Mesendoderm (in vitro differentiated cells): ENCODE measurements around the gene LHX3.

Source experiments
- DNase-seq: peaks from one replicate; pipeline ENCODE4 v3.0.0; 2013
- H2AK5ac ChIP-seq: 2 replicates; pipeline ENCODE4 v1.6.1; 2013; ENCODE audit warnings: low read length, inconsistent platforms
- H2BK120ac ChIP-seq: 2 replicates; pipeline ENCODE4 v1.6.1; 2013; ENCODE audit warnings: low read depth, mild to moderate bottlenecking, low read length, moderate library complexity, mixed read lengths
- H2BK15ac ChIP-seq: replicated peaks from 2 replicates; pipeline ENCODE4 v1.6.1; 2013; ENCODE audit warnings: low read depth, mild to moderate bottlenecking, moderate library complexity
- H2BK5ac ChIP-seq: 2 replicates; pipeline ENCODE4 v1.6.1; 2013; ENCODE audit warnings: low read length, inconsistent platforms
- H3K18ac ChIP-seq: 2 replicates; pipeline ENCODE4 v1.6.1; 2013; ENCODE audit warnings: mild to moderate bottlenecking, low read length, mixed read lengths
- H3K23ac ChIP-seq: one replicate; pipeline ENCODE4 v1.6.1; 2013; ENCODE audit warnings: low read length
- H3K27ac ChIP-seq: 2 replicates; pipeline ENCODE4 v1.5.1; 2013; ENCODE audit warnings: low read depth, mild to moderate bottlenecking, inconsistent platforms, low read length, moderate library complexity
- H3K27me3 ChIP-seq: 2 replicates; pipeline ENCODE4 v1.6.1; 2013; ENCODE audit warnings: low read length, control low read depth, mild to moderate bottlenecking, inconsistent platforms; ENCODE audit not compliant: insufficient read depth, poor library complexity
- H3K36me3 ChIP-seq: 2 replicates; pipeline ENCODE4 v1.6.1; 2013; ENCODE audit warnings: low read length, inconsistent platforms; ENCODE audit not compliant: control insufficient read depth, insufficient read depth
- H3K4ac ChIP-seq: one replicate; pipeline ENCODE4 v1.6.1; 2013; ENCODE audit warnings: low read depth, mild to moderate bottlenecking, low read length, moderate library complexity
- H3K4me1 ChIP-seq: 2 replicates; pipeline ENCODE4 v1.6.1; 2013; ENCODE audit warnings: low read depth, low read length, inconsistent platforms; ENCODE audit not compliant: control insufficient read depth
- H3K4me2 ChIP-seq: 2 replicates; pipeline ENCODE4 v1.6.1; 2013; ENCODE audit warnings: low read length
- H3K4me3 ChIP-seq: 2 replicates; pipeline ENCODE4 v1.5.1; 2013; ENCODE audit warnings: mild to moderate bottlenecking, low read length
- H3K56ac ChIP-seq: one replicate; pipeline ENCODE4 v1.6.1; 2013; ENCODE audit warnings: low read length
- H3K79me1 ChIP-seq: 2 replicates; pipeline ENCODE4 v1.6.1; 2013; ENCODE audit warnings: low read length, inconsistent platforms
- H3K79me2 ChIP-seq: 2 replicates; pipeline ENCODE4 v1.6.1; 2013; ENCODE audit warnings: mild to moderate bottlenecking, low read length; ENCODE audit not compliant: control insufficient read depth, insufficient read depth
- H3K9ac ChIP-seq: 2 replicates; pipeline ENCODE4 v1.6.1; 2013; ENCODE audit warnings: low read length, inconsistent platforms
- H4K5ac ChIP-seq: one replicate; pipeline ENCODE4 v1.6.1; 2013; ENCODE audit warnings: low read length
- H4K8ac ChIP-seq: one replicate; pipeline ENCODE4 v1.6.1; 2013; ENCODE audit warnings: low read depth, mild to moderate bottlenecking, control low read depth, low read length, moderate library complexity
- WGBS: extraction: QIAGEN DNeasy Blood & Tissue Kit; methylation state at CpG from one replicate; pipeline ENCODE4 v1.1.7; 2013; ENCODE audit warnings: low lambda C conversion rate, missing lambda C conversion rate; ENCODE audit not compliant: insufficient coverage; ENCODE audit errors: extremely low coverage; 5-methylcytosine and 5-hydroxymethylcytosine counted together

LHX3 gene

DNA sequence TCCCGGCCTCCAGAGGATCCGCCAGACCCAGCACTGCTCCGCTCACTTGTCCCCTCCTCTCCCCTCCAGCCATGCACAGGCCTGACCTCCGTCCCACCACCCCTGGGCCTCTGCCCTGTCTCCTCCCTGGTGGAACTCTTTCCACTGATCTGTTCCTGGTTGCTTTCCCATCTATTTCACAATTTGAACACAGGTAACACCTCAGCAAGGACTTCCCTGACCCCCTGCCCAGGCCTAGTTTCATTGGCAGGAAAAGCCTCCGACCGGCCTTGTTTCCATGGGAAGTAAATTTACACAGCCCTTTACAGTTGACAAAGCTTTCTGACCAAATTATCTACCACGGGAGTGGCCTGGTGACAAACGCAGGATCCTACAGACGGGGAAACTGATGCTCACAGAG is 25.8 kb upstream of the LHX3 start:
- WGBS, result no CpG with 5 or more reads among the region's 9 CpGs
- no peaks in the 10 kb centered on the region for H3K4me1 ChIP-seq
- H2BK15ac ChIP-seq, result no peak overlapping the region

DNA sequence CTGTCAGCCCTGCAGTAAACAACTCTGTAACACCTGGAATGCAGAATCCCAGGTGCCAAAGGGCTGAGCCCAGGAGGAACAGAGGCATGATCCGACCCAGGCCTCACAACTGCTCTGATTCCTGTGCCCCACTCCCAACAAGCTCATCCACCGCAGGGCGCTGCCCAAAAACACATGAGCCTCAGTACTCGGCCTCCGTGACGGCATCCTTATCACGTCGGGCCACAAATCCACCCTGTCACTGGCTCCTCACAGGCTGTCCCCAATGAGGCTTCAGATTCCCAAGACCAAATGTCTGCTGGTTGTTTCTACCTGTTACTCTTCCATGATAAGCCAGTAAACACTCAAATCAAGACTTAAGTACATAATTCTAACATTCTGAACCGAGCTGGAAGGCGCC is 25.4 kb upstream of the LHX3 start:
- Histone ChIP-seq H2BK5ac (no peak overlapping the region), H3K56ac (no peak overlapping the region), H3K27me3 (no peaks in the 10 kb centered on the region), H3K4me3 (no peak overlapping the region), H3K23ac (no peak overlapping the region), H3K79me2 (peaks cover 6% of the 10 kb centered on the region), H3K79me1 (peaks cover 21% of the 10 kb centered on the region), H3K9ac (no peak overlapping the region), H4K8ac (no peak overlapping the region), H3K36me3 (no peaks in the 10 kb centered on the region), H2AK5ac (no peak overlapping the region), H3K4ac (no peak overlapping the region), H3K4me2 (no peak overlapping the region), H2BK15ac (no peak overlapping the region), H3K18ac (no peak overlapping the region), H4K5ac (no peak overlapping the region), H3K27ac (no peak overlapping the region), H3K4me1 (no peaks in the 10 kb centered on the region), H2BK120ac (no peak overlapping the region)
- WGBS, result no CpG with 5 or more reads among the region's 10 CpGs
- no peak for DNase-seq

More for the DNA sequence above, 25.8 kb upstream of the LHX3 start:
- Histone ChIP-seq H3K4me3 (no peak overlapping the region), H3K4ac (no peak overlapping the region), H3K23ac (no peak overlapping the region), H4K8ac (no peak overlapping the region), H4K5ac (no peak overlapping the region), H2BK5ac (no peak overlapping the region), H2BK120ac (no peak overlapping the region), H3K56ac (no peak overlapping the region), H3K9ac (no peak overlapping the region), H3K4me2 (no peak overlapping the region), H3K27ac (no peak overlapping the region), H3K79me1 (peaks cover 21% of the 10 kb centered on the region), H2AK5ac (no peak overlapping the region), H3K79me2 (peaks cover 6% of the 10 kb centered on the region), H3K36me3 (no peaks in the 10 kb centered on the region), H3K27me3 (no peaks in the 10 kb centered on the region), H3K18ac (no peak overlapping the region)
- no peak for DNase-seq

DNA sequence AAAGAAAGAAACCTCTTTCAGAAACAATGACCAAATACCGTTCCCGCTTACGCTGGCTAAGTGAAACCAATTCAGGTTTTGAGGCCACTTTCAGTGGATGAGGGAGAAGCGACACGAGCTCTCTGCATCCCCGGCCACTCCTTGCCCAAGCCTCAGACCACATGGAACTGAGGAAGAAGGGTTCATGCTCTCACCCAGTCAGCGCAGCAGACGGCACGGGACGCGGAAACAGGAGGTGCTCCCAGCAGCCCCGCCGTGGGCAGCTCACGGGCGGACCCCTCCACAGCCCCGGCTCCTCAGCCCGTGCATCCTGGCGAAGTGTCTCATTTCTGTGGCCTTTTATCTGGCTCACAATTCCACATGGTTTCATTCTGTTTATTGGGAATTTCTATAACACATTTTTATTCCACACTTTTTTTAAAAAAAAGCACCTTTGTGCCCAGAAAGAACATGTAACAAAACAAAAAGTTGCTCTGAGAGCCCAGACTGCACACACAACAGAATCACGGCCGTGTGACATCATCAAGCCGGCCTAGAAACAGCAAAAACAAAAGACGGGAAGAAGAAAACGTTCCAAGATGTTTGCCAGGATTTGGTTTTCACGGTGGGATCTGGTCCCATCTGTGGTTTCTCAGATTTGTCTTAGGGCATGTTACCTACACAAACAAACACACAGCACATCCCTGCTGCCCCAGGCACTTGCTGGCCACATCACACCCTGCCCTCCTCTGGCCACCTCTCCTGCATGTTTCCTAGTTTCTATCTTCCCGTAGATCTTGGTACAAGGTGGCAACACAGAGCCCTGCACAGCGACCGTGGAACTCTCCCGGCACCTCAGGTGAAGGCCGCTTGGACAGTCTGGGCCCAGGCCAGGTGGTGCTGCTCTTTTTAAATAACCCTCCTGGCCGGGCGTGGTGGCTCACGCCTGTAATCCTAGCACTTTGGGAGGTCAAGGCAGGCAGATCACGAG is 24.5 kb upstream of the LHX3 start:
- Histone ChIP-seq H3K56ac (no peak overlapping the region), H3K36me3 (no peaks in the 10 kb centered on the region), H3K27ac (no peak overlapping the region), H3K9ac (no peak overlapping the region), H3K4ac (no peak overlapping the region), H3K4me1 (no peaks in the 10 kb centered on the region), H2BK5ac (no peak overlapping the region), H3K23ac (no peak overlapping the region), H3K4me3 (no peak overlapping the region), H3K4me2 (no peak overlapping the region), H3K79me2 (peaks cover 6% of the 10 kb centered on the region), H3K18ac (no peak overlapping the region), H3K27me3 (no peaks in the 10 kb centered on the region), H4K5ac (no peak overlapping the region), H3K79me1 (peaks cover 24% of the 10 kb centered on the region), H4K8ac (no peak overlapping the region), H2AK5ac (no peak overlapping the region), H2BK120ac (no peak overlapping the region), H2BK15ac (no peak overlapping the region)
- DNase-seq, result no peak
- no CpG with 5 or more reads among the region's 33 CpGs for WGBS

DNA sequence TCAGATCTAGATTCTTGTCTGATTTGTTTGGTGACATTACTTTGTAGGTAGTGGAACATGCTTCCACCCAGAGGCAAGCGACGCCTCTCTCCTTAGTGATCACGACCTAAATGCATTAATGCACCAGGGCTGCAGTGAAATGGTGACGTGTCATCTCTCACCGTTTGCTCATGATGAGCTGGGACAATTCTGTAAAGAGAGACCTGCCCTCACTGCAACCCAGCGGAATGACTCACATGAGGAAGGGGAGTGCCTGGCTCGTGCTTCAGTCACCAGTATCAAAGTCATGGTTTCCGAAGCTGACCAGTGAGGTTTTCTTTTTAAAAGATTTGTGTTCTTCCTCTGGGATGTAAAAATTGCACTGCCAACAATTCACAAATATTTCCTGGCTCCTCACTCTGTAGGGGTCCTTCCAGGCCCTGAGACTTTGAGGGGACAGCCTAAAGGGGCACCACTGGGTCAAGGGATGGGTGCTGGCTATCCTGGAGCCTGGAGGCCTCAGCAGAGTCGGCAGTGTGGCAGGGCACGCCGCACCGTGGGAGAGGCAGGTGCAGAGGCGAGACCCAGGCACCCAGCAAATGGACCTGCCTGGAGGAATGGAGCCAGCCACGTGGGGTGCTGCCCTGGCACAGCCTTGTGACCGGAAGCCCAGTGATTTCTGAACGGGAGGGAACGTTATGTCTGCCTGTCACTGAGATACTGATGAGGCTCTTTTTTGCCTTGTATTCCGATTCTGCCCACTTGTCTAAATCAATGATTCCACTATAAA is 23.4 kb upstream of the LHX3 start:
- Histone ChIP-seq H4K5ac (no peak overlapping the region), H3K27me3 (no peaks in the 10 kb centered on the region), H2BK15ac (no peak overlapping the region), H3K4me2 (no peak overlapping the region), H3K9ac (no peak overlapping the region), H3K4me1 (no peaks in the 10 kb centered on the region), H3K4ac (no peak overlapping the region), H3K56ac (no peak overlapping the region), H3K36me3 (no peaks in the 10 kb centered on the region), H3K18ac (no peak overlapping the region), H2BK5ac (no peak overlapping the region), H3K79me2 (peaks cover 5% of the 10 kb centered on the region), H3K23ac (no peak overlapping the region), H3K79me1 (peaks cover 20% of the 10 kb centered on the region), H2BK120ac (no peak overlapping the region), H3K27ac (no peak overlapping the region), H3K4me3 (no peak overlapping the region), H2AK5ac (no peak overlapping the region), H4K8ac (no peak overlapping the region)
- WGBS, result no CpG with 5 or more reads among the region's 18 CpGs
- peak; percentile 25 for DNase-seq

DNA sequence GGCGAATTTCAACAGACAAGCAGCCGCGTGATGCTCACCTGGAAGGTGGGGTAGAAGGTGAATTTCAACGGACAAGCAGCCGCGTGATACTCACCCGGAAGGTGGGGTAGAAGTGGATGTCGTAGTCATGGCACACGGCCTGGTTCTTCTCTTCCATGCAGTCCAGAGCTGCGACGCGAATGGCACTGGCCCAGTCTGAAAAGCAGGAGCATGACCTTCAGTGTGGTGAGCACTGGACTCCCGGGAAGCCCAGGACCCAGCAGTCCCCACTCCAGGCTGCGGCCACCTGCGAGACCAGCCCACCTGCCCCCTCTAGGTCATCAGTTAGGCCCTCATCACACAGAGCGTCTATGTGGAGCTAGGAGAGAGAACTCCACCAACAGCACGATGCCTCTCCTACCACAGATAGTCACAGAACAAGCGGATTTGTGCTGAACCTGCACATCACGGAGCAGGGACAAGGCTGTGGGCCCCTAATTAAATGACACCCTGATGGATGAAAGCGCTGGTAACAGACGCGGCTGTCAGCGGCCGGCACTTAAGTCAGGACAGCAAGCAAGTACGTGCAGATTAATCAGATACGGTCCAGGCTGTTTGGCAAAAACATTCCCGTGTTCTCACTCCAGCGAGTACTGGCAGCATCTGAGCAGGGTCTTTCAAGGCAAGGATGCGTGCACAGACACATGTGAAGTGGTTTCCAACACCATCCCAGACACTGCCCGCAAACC is 21.9 kb upstream of the LHX3 start:
- H3K79me2 ChIP-seq, result peaks cover 5% of the 10 kb centered on the region
- no peak overlapping the region for H4K8ac ChIP-seq
- no peak for DNase-seq
- H2BK5ac ChIP-seq, result no peak overlapping the region
- H3K18ac ChIP-seq, result no peak overlapping the region
- H3K9ac ChIP-seq, result no peak overlapping the region
- H4K5ac ChIP-seq, result no peak overlapping the region
- no peak overlapping the region for H3K27ac ChIP-seq
- no peaks in the 10 kb centered on the region for H3K4me1 ChIP-seq
- no peaks in the 10 kb centered on the region for H3K27me3 ChIP-seq
- no peak overlapping the region for H2BK120ac ChIP-seq
- H3K23ac ChIP-seq, result no peak overlapping the region
- H2BK15ac ChIP-seq, result no peak overlapping the region
- H3K4me3 ChIP-seq, result no peak overlapping the region
- H3K79me1 ChIP-seq, result peaks cover 19% of the 10 kb centered on the region
- no peak overlapping the region for H3K56ac ChIP-seq
- H3K36me3 ChIP-seq, result no peaks in the 10 kb centered on the region
- no peak overlapping the region for H3K4ac ChIP-seq
- no CpG with 5 or more reads among the region's 30 CpGs for WGBS
- H3K4me2 ChIP-seq, result no peak overlapping the region
- no peak overlapping the region for H2AK5ac ChIP-seq
